SK-N-SH (cell line): ENCODE measurements around the gene TNFRSF11A. TPM values are rescaled to one million over a fixed set of nuclear protein-coding genes. Genes with fewer than 3 reads are reported as not detected.

Source experiments
- CTCF ChIA-PET: fragments of 300-600, 350-600 bp; formaldehyde crosslinking; extraction: SDS; loops from one replicate; lab custom pipeline; 2021; lab: Yijun Ruan, JAX
- POLR2A ChIA-PET: fragments of 350-600 bp; sonication (Branson Sonifier 250); formaldehyde crosslinking; extraction: SDS; loops from one replicate; lab custom pipeline; 2020; ENCODE audit warnings: antibody characterized with exemption, inconsistent platforms; lab: Yijun Ruan, JAX
- DNase-seq: peaks from one replicate; pipeline ENCODE4 v3.0.0; 2012
- H2AFZ ChIP-seq: fragments of 200-600 bp; sonication (generic); 2 replicates; pipeline ENCODE4 v1.8.1; 2016; ENCODE audit warnings: antibody characterized with exemption, mild to moderate bottlenecking, low read depth
- H3F3A ChIP-seq: fragments of 200-600 bp; sonication (generic); replicated peaks from 2 replicates; pipeline ENCODE3; 2016; ENCODE audit warnings: antibody characterized with exemption, mild to moderate bottlenecking; ENCODE audit not compliant: insufficient read depth
- H3K27ac ChIP-seq, 2 experiments: fragments of 200-500 bp in 1 of 2; fragments of 200-600 bp in 1 of 2; sonication (Bioruptor generic) in 1 of 2; sonication (generic), shearing (Covaris generic) in 1 of 2; 2 replicates each; pipeline versions ENCODE4 v1.5.1 to v1.6.1; 2014 to 2016; ENCODE audit warnings: low read depth in 2 of 2, inconsistent platforms in 1 of 2, low read length in 1 of 2, mild to moderate bottlenecking in 1 of 2, mixed read lengths in 1 of 2
- H3K27me3 ChIP-seq: fragments of 200-600 bp; sonication (generic), shearing (Covaris generic); 2 replicates; pipeline ENCODE4 v1.6.1; 2016; ENCODE audit warnings: mixed run types; ENCODE audit not compliant: insufficient read depth
- H3K36me3 ChIP-seq, 2 experiments: fragments of 200-500 bp in 1 of 2; fragments of 200-600 bp in 1 of 2; sonication (Bioruptor generic) in 1 of 2; sonication (generic) in 1 of 2; replicated peaks in 1 of 2; 2 replicates each; pipeline versions ENCODE3 to v1.5.1; 2014 to 2016; ENCODE audit warnings: low read length in 1 of 2, mild to moderate bottlenecking in 1 of 2; ENCODE audit not compliant: insufficient read depth in 2 of 2, control insufficient read depth in 1 of 2
- H3K4me1 ChIP-seq, 2 experiments: fragments of 200-500 bp in 1 of 2; fragments of 200-600 bp in 1 of 2; sonication (Bioruptor generic) in 1 of 2; sonication (generic), shearing (Covaris generic) in 1 of 2; 2 replicates each; pipeline versions ENCODE4 v1.5.1 to v1.6.1; 2014 to 2016; ENCODE audit warnings: low read depth in 1 of 2, low read length in 1 of 2, mixed run types in 1 of 2; ENCODE audit not compliant: insufficient read depth in 2 of 2, control insufficient read depth in 1 of 2
- H3K4me2 ChIP-seq: fragments of 200-600 bp; sonication (generic), shearing (Covaris generic); 2 replicates; pipeline ENCODE4 v1.6.1; 2017; ENCODE audit warnings: mixed run types
- H3K4me3 ChIP-seq, 2 experiments: fragments of 200-500 bp in 1 of 2; fragments of 200-600 bp in 1 of 2; sonication (Bioruptor generic) in 1 of 2; sonication (generic), shearing (Covaris generic) in 1 of 2; 2 replicates each; pipeline versions ENCODE4 v1.5.1 to v1.8.1; 2014 to 2016; ENCODE audit warnings: low read depth in 2 of 2, inconsistent platforms in 1 of 2, low read length in 1 of 2, mild to moderate bottlenecking in 1 of 2, mixed read lengths in 1 of 2, moderate library complexity in 1 of 2
- H3K79me2 ChIP-seq: fragments of 200-600 bp; sonication (generic); 2 replicates; pipeline ENCODE4 v1.8.1; 2017; ENCODE audit warnings: mild to moderate bottlenecking; ENCODE audit not compliant: insufficient read depth
- H3K9ac ChIP-seq: fragments of 200-600 bp; sonication (generic); 2 replicates; pipeline ENCODE4 v1.6.1; 2017; ENCODE audit warnings: mixed run types
- H3K9me2 ChIP-seq: fragments of 200-600 bp; sonication (generic); 2 replicates; pipeline ENCODE4 v1.6.1; 2017; ENCODE audit warnings: mixed run types
- H3K9me3 ChIP-seq: fragments of 200-600 bp; sonication (generic); 2 replicates; pipeline ENCODE4 v1.6.1; 2017; ENCODE audit warnings: mixed run types, mild to moderate bottlenecking, moderate library complexity
- H4K20me1 ChIP-seq: fragments of 200-600 bp; sonication (generic); 2 replicates; pipeline ENCODE4 v1.6.1; 2017; ENCODE audit warnings: mild to moderate bottlenecking, mixed run types; ENCODE audit not compliant: insufficient read depth
- CHD2 ChIP-seq: fragments of 150-350 bp; IDR thresholded peaks from 2 replicates; pipeline ENCODE4 v1.6.1; 2018; ENCODE audit warnings: low read length; ENCODE audit not compliant: partially characterized antibody
- ELF1 ChIP-seq: IDR thresholded peaks from 2 replicates; pipeline ENCODE4 v1.4.0; 2012
- EZH2phosphoT487 ChIP-seq: fragments of 200-600 bp; sonication (generic); IDR thresholded peaks from 2 replicates; pipeline ENCODE4 v1.6.1; 2017; ENCODE audit warnings: low read depth, mixed run types, mild to moderate bottlenecking, antibody characterized with exemption, moderate library complexity, borderline replicate concordance
- FOXJ3 ChIP-seq: sonication (generic); formaldehyde crosslinking; IDR thresholded peaks from 2 replicates; pipeline ENCODE4 v1.5.1; 2020; ENCODE audit warnings: mild to moderate bottlenecking, missing genetic modification reagents
- FOXM1 ChIP-seq: IDR thresholded peaks from 2 replicates; pipeline ENCODE4 v1.4.0; 2012; ENCODE audit warnings: low read depth, mild to moderate bottlenecking
- GABPA ChIP-seq: IDR thresholded peaks from 2 replicates; pipeline ENCODE4 v1.4.0; 2012; ENCODE audit warnings: low read depth, mild to moderate bottlenecking
- GATA2 ChIP-seq: sonication (generic); formaldehyde crosslinking; IDR thresholded peaks from 2 replicates; pipeline ENCODE4 v1.5.0; 2020; ENCODE audit warnings: mild to moderate bottlenecking, missing genetic modification reagents
- JUND ChIP-seq: IDR thresholded peaks from 2 replicates; pipeline ENCODE4 v1.4.0; 2012
- MXI1 ChIP-seq: IDR thresholded peaks from 2 replicates; pipeline ENCODE4 v1.6.1; 2012; ENCODE audit warnings: mild to moderate bottlenecking, low read depth, low read length, improper control_type of control experiment
- NFIC ChIP-seq: IDR thresholded peaks from 2 replicates; pipeline ENCODE4 v1.4.0; 2012; ENCODE audit warnings: borderline replicate concordance
- NRF1 ChIP-seq: IDR thresholded peaks from 2 replicates; pipeline ENCODE4 v1.6.1; 2012; ENCODE audit warnings: low read depth, mild to moderate bottlenecking, low read length
- POLR2AphosphoS5 ChIP-seq: IDR thresholded peaks from 2 replicates; pipeline ENCODE4 v1.6.1; 2012; ENCODE audit warnings: low read depth, low read length
- RAD21 ChIP-seq: IDR thresholded peaks from 2 replicates; pipeline ENCODE4 v1.6.1; 2012; ENCODE audit warnings: mild to moderate bottlenecking, low read length
- RCOR1 ChIP-seq: fragments of 150-350 bp; IDR thresholded peaks from 2 replicates; pipeline ENCODE4 v1.6.1; 2017; ENCODE audit warnings: antibody characterized with exemption, low read length
- RFX5 ChIP-seq: IDR thresholded peaks from 2 replicates; pipeline ENCODE4 v1.6.1; 2012; ENCODE audit warnings: mild to moderate bottlenecking, improper control_type of control experiment, low read length
- RXRA ChIP-seq: IDR thresholded peaks from 2 replicates; pipeline ENCODE4 v1.4.0; 2012; ENCODE audit warnings: low read depth, mild to moderate bottlenecking, borderline replicate concordance
- SIN3A ChIP-seq: IDR thresholded peaks from 2 replicates; pipeline ENCODE4 v1.6.1; 2012; ENCODE audit warnings: low read depth, mild to moderate bottlenecking, low read length, moderate library complexity, borderline replicate concordance
- SMC3 ChIP-seq: IDR thresholded peaks from 2 replicates; pipeline ENCODE4 v1.6.1; 2012; ENCODE audit warnings: low read depth, low read length, improper control_type of control experiment
- TCF12 ChIP-seq: IDR thresholded peaks from 2 replicates; pipeline ENCODE4 v1.4.0; 2012
- TEAD4 ChIP-seq: IDR thresholded peaks from 2 replicates; pipeline ENCODE4 v1.4.0; 2012; ENCODE audit warnings: mild to moderate bottlenecking, borderline replicate concordance; ENCODE audit not compliant: insufficient read depth
- USF1 ChIP-seq: IDR thresholded peaks from 2 replicates; pipeline ENCODE4 v1.4.0; 2012; ENCODE audit warnings: low read depth, borderline replicate concordance
- YY1 ChIP-seq: IDR thresholded peaks from 2 replicates; pipeline ENCODE4 v1.4.0; 2012; ENCODE audit warnings: low read depth, mild to moderate bottlenecking
- WGBS: methylation state at CpG from one replicate; pipeline ENCODE4 v1.1.6; 2017; ENCODE audit warnings: low lambda C conversion rate; 5-methylcytosine and 5-hydroxymethylcytosine counted together
- polyA plus RNA-seq, 3 experiments: library from polyadenylated mRNA; depleted of rRNA; stranded (reverse); fragments of >200 nt; gene quantifications; 2 replicates each; pipeline ENCODE4 v1.2.3, GENCODE V29; 2012
- TF ChIP-seq, protein P1 (sequence below): IDR thresholded peaks from 2 replicates; pipeline ENCODE4 v1.6.1; 2012; ENCODE audit warnings: mild to moderate bottlenecking, low read depth, low read length, moderate library complexity
- TF ChIP-seq, protein P2 (sequence below): IDR thresholded peaks from 2 replicates; pipeline ENCODE4 v1.4.0; 2012; ENCODE audit warnings: low read depth
- TF ChIP-seq, protein P3 (sequence below): fragments of 150-350 bp; IDR thresholded peaks from 2 replicates; pipeline ENCODE4 v1.6.1; 2016; ENCODE audit warnings: mild to moderate bottlenecking, low read depth, low read length
- TF ChIP-seq, protein P4 (sequence below): fragments of 200-600 bp; sonication (generic); IDR thresholded peaks from 2 replicates; pipeline ENCODE4 v1.6.1; 2017; ENCODE audit warnings: antibody characterized with exemption, mild to moderate bottlenecking, moderate library complexity
- TF ChIP-seq, protein P5 (sequence below): IDR thresholded peaks from 2 replicates; pipeline ENCODE4; 2012

The TNFRSF11A gene
- polyA plus RNA-seq, 1 of the 3 experiments (the other 2 are of a cell fraction) = 5.1 TPM

DNA sequence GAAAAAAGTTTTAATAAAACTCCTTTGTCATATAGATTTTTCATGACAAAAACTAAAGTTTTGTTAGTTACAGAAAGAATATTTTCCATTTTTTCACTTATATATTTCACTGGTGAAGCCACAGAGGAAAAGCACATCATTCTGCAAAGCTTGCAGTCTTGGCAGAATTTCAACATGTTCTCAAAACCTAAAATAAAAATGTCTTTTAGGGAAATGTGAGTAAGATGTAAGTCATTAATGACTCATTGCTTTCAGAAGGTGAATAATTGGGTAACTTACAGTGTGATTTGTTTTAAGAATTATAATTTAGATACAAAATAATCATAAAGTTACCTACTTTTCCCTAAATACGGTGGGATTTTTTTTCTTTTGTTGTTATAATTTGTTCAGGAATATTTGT is 43.4 kb upstream of the TNFRSF11A start:
- CTCF ChIA-PET = interaction anchor here (1.4 kb wide), 1 partner anchor 32 kb away, joined by 4 read pairs; no protein-coding TSS in a partner anchor
- Histone ChIP-seq H3K27me3 (no peaks in the 10 kb centered on the region), H3K9me3 (no peaks in the 10 kb centered on the region), H3K9me2 (no peaks in the 10 kb centered on the region), H4K20me1 (no peaks in the 10 kb centered on the region), H3K4me1 (peaks cover 0 to 18% of the 10 kb centered on the region in 2 experiments; a peak in 2 of 4 replicates), H2AFZ (no peak overlapping the region; the same call in 1 of the 2 replicates), H3K4me3 (peak overlapping the region in 1 of 2 experiments; percentile 52; a peak in 2 of 4 replicates), H3F3A (peaks cover 37% of the 10 kb centered on the region), H3K27ac (peak overlapping the region; percentile 58 to 87; a peak in 3 of 4 replicates), H3K36me3 (peaks cover 10 to 22% of the 10 kb centered on the region in 2 experiments), H3K4me2 (peak overlapping the region; percentile 65), H3K9ac (peak overlapping the region; percentile 27; the same call in 1 of the 2 replicates), H3K79me2 (no peaks in the 10 kb centered on the region)
- 32% methylated on average over 1 of the region's 1 CpG for WGBS
- no peak for DNase-seq
- POLR2A ChIA-PET = no interaction called here
- TF ChIP-seq, protein P1, sequence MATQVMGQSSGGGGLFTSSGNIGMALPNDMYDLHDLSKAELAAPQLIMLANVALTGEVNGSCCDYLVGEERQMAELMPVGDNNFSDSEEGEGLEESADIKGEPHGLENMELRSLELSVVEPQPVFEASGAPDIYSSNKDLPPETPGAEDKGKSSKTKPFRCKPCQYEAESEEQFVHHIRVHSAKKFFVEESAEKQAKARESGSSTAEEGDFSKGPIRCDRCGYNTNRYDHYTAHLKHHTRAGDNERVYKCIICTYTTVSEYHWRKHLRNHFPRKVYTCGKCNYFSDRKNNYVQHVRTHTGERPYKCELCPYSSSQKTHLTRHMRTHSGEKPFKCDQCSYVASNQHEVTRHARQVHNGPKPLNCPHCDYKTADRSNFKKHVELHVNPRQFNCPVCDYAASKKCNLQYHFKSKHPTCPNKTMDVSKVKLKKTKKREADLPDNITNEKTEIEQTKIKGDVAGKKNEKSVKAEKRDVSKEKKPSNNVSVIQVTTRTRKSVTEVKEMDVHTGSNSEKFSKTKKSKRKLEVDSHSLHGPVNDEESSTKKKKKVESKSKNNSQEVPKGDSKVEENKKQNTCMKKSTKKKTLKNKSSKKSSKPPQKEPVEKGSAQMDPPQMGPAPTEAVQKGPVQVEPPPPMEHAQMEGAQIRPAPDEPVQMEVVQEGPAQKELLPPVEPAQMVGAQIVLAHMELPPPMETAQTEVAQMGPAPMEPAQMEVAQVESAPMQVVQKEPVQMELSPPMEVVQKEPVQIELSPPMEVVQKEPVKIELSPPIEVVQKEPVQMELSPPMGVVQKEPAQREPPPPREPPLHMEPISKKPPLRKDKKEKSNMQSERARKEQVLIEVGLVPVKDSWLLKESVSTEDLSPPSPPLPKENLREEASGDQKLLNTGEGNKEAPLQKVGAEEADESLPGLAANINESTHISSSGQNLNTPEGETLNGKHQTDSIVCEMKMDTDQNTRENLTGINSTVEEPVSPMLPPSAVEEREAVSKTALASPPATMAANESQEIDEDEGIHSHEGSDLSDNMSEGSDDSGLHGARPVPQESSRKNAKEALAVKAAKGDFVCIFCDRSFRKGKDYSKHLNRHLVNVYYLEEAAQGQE = no peak
- TF ChIP-seq SIN3A (no peak), ELF1 (no peak), GABPA (no peak), TEAD4 (no peak), EZH2phosphoT487 (no peak), NRF1 (no peak), GATA2 (no peak), CHD2 (no peak), SMC3 (no peak), JUND (peak; percentile 83), POLR2AphosphoS5 (no peak), RXRA (no peak; the same call in 1 of the 2 replicates), YY1 (no peak), TCF12 (peak; percentile 61), USF1 (no peak), FOXJ3 (no peak), MXI1 (no peak), FOXM1 (no peak), RFX5 (no peak), RAD21 (no peak), RCOR1 (no peak), NFIC (peak; percentile 79)
- TF ChIP-seq, protein P2, sequence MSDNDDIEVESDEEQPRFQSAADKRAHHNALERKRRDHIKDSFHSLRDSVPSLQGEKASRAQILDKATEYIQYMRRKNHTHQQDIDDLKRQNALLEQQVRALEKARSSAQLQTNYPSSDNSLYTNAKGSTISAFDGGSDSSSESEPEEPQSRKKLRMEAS = no peak
- TF ChIP-seq, protein P3, sequence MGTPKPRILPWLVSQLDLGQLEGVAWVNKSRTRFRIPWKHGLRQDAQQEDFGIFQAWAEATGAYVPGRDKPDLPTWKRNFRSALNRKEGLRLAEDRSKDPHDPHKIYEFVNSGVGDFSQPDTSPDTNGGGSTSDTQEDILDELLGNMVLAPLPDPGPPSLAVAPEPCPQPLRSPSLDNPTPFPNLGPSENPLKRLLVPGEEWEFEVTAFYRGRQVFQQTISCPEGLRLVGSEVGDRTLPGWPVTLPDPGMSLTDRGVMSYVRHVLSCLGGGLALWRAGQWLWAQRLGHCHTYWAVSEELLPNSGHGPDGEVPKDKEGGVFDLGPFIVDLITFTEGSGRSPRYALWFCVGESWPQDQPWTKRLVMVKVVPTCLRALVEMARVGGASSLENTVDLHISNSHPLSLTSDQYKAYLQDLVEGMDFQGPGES = no peak
- TF ChIP-seq, protein P4, sequence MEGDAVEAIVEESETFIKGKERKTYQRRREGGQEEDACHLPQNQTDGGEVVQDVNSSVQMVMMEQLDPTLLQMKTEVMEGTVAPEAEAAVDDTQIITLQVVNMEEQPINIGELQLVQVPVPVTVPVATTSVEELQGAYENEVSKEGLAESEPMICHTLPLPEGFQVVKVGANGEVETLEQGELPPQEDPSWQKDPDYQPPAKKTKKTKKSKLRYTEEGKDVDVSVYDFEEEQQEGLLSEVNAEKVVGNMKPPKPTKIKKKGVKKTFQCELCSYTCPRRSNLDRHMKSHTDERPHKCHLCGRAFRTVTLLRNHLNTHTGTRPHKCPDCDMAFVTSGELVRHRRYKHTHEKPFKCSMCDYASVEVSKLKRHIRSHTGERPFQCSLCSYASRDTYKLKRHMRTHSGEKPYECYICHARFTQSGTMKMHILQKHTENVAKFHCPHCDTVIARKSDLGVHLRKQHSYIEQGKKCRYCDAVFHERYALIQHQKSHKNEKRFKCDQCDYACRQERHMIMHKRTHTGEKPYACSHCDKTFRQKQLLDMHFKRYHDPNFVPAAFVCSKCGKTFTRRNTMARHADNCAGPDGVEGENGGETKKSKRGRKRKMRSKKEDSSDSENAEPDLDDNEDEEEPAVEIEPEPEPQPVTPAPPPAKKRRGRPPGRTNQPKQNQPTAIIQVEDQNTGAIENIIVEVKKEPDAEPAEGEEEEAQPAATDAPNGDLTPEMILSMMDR = no peak
- TF ChIP-seq, protein P5, sequence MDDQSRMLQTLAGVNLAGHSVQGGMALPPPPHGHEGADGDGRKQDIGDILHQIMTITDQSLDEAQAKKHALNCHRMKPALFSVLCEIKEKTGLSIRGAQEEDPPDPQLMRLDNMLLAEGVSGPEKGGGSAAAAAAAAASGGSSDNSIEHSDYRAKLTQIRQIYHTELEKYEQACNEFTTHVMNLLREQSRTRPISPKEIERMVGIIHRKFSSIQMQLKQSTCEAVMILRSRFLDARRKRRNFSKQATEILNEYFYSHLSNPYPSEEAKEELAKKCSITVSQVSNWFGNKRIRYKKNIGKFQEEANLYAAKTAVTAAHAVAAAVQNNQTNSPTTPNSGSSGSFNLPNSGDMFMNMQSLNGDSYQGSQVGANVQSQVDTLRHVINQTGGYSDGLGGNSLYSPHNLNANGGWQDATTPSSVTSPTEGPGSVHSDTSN = peak; percentile 63
